GM13976 (cell line): ENCODE measurements around the gene MAP3K7.

Experiments
- DNase-seq: peaks from one replicate; pipeline ENCODE4 v3.0.0; 2012; ENCODE audit warnings: low spot score
- CTCF ChIP-seq: IDR thresholded peaks from 2 replicates; pipeline ENCODE4 v1.5.1; 2012; ENCODE audit warnings: borderline replicate concordance, mild to moderate bottlenecking; ENCODE audit not compliant: insufficient read depth; ENCODE audit errors: extremely low read depth, missing control alignments, control extremely low read depth
- in situ Hi-C: fragments of 300-500 bp; cut with MboI; formaldehyde crosslinking; loops from one replicate; pipeline ENCODE4 v1.12.0; 2022; ENCODE audit warnings: low sequenced_read_pairs, mixed read lengths, inconsistent platforms; ENCODE audit not compliant: unreplicated experiment

Gene MAP3K7

GRCh38 chr6:90483116-90483839, 103.6 kb downstream of the MAP3K7 start:
- no peak for TF ChIP-seq CTCF
- in situ Hi-C loops = no loop called here
- DNase-seq = no peak

- no peak for DNase-seq
- in situ Hi-C loops = no loop called here
- no peak for TF ChIP-seq CTCF
These were observed 106.2 kb downstream of the MAP3K7 start for GRCh38 chr6:90480666-90481065.

- in situ Hi-C loops = loop anchor here (5.0 to 10.0 kb wide), 2 partner anchors 195 to 537 kb away; no protein-coding TSS in a partner anchor
- DNase-seq = no peak
- no peak for TF ChIP-seq CTCF
These were observed 107.3 kb downstream of the MAP3K7 start for GRCh38 chr6:90479603-90479926.

GRCh38 chr6:90478789-90479602, 107.9 kb downstream of the MAP3K7 start:
- in situ Hi-C loops = loop anchor here (5.0 to 10.0 kb wide), 2 partner anchors 194 to 537 kb away; no protein-coding TSS in a partner anchor
- TF ChIP-seq CTCF = peak; percentile 80
- DNase-seq = peak; percentile 49

- no peak for DNase-seq
- in situ Hi-C loops = loop anchor here (5.0 to 10.0 kb wide), 2 partner anchors 193 to 536 kb away; no protein-coding TSS in a partner anchor
- no peak for TF ChIP-seq CTCF
These were observed 108.6 kb downstream of the MAP3K7 start for GRCh38 chr6:90478278-90478677.

GRCh38 chr6:90477366-90477765, 109.5 kb downstream of the MAP3K7 start:
- in situ Hi-C loops = loop anchor here (5.0 to 10.0 kb wide), 2 partner anchors 193 to 535 kb away; no protein-coding TSS in a partner anchor
- TF ChIP-seq CTCF = no peak
- no peak for DNase-seq
